GM19351 (cell line): ENCODE results near the gene EXD3.
"Not testable (repeated sequence)": the region's sequence is repeated elsewhere in the genome, so short reads cannot be mapped to it uniquely, and the experiment has no call there.

ENCODE experiments used
- ATAC-seq: cut with Tn5 transposase; IDR thresholded peaks from one replicate; pipeline ENCODE4 v1.9.1; 2021; ENCODE audit warnings: mild to moderate bottlenecking, moderate library complexity; ENCODE audit not compliant: unreplicated experiment

Gene EXD3

GRCh38 chr9:137349471-137350033 is 73.4 kb downstream of the EXD3 start:
- no peak for ATAC-seq

DNA sequence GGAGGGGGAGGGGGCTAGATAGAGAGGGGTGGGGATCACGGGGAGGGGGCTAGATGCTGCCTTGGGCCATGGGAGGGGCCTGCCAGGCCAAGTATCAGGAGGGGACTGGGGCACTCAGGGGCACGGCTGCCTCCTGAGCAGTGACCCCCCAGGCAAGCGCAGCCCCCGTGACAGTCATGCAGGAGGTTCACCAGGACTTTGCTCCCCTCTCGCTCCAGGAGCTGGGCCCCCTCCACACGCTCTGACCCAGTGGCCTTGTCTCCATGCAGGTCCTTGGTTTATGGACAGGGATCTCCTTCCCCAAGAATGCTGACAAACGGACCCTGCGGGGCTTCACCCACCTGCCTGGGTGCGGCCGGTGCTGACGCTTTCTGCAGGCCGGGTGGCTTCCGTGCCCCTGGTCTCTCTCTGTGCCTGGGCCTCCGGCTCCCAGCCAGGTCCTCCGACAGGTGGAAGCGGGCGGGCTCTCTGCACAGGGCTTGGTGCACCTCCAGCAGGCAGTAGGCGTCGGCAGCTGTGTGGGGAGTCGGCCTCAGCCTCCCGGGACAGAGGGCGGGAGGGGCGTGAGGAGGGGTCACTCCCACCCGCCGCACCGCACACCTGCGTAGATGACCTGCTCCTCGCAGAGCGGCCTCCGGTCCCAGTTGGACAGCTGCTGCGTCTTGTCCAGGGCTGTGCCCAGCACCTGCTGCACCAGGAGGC is 74.0 kb downstream of the EXD3 start:
- no peak for ATAC-seq

DNA sequence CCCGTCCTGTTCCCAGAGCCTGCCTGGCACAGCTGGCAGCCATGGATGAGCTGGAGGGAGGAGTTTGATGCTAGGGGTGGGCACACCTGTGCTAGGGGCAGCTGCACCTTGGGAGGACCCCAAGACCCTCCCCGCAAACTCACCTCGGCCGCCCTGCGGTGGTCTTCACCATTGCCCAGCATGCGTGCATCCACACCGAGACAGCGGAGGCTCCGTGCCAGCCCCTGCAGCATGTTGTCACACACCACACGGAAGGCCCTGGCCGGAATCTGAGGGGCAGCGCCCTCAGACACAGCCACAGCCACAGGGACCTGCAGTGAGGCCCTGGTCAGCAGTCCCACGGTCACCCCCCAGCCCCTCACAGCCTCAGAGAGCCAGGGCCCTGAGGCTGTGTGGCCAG is 75.0 kb downstream of the EXD3 start:
- no peak for ATAC-seq

DNA sequence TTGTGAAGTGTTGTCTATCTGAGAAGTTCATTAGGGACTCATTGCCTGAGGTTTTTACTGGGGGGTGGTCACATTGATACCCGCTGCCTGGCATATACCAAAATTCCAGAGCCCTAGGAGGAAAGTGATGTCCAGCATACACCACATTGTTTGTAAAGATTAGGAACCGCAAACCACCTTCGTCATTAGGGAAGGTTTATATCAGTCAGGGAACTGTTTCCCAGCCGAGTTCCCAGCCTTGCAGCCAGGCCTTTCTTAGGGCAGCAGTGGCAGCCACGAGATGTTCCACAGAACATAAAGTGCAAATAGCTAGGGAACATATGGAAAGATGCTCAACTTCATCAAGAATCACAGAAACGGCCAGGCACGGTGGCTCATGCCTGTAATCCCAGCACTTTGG is 80.5 kb downstream of the EXD3 start:
- ATAC-seq: no peak

GRCh38 chr9:137341227-137341626 is 81.7 kb downstream of the EXD3 start:
- ATAC-seq: no peak

DNA sequence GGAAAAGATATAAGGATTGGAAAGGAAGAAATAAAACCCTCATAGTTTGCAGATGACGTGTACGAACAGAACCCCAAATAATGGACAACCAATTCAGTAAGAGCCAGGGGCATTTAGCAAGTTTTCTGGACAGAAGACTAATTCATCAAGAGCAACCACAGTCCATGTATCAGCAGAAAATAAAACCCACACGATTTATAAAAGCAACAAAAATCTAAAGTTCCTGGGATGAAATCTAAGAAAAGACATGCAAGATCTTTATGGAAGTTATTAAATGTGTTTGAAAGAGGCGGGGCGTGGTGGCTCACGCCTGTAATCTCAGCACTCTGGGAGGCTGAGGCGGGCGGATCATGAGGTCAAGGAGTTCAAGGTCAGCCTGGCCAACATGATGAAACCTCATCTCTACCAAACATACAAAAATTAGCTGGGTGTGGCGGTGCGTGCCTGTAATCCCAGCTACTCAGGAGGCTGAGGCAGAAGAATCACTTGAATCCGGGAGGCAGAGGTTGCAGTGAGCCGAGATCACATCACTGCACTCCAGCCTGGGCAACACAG is 83.0 kb downstream of the EXD3 start:
- not testable (repeated sequence) for ATAC-seq

DNA sequence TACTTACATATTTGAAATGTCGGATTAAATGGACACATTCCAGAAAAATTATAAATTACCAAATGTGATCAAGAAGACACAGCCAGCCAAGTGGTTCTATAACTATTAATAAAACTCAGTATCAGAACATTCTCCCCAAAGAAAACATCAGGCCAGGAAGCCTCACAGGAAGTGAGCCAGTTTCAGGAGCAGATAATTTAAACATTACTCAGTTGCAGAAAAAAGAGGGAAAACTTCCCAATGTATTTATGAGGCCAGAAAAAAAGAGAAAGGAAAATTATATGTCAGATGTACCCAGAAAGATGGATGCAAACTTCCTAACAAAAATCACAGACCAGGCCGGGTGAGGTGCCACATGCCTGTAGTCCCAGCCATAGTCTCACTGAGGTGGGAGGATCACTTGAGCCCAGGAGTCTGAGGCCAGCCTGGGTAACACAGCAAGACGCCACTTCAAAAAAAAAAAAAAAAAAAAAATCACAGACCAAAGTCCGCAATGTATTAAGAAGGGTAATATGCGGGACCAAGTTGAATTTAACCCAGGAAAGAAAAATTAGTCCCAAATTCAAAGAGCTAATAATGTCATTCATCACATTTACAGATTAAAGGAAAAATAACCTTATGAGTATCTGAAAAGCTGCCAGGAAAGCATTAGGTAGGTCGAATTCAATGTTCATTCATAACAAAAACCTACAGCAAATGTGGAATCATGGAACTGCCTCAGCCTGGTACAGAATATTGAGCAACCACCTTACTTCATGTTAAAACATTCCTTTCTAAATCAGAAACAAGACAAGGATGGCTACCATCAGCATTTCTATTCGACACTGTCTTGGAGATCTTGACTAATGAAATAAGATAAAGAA is 83.7 kb downstream of the EXD3 start:
- no peak for ATAC-seq

DNA sequence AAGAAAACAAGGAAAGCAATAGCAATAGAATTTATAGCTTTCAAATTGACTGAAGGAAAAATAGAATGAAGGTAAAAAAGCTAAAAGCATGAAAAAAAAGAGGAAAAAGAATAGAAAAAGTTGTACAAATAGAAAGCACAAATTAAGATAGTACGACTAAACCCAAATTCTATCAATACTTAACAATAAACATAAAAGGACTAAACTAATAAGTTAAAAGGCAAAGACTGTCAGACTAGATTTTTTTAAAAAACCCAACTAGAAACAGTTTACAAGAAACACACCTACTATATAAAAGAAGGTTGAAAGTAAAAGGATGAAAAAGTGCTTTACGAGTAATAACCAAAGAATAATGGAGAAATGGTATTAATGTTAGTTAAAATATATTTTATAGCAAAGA is 86.2 kb downstream of the EXD3 start:
- no peak for ATAC-seq

GRCh38 chr9:137333016-137333671 is 89.8 kb downstream of the EXD3 start:
- ATAC-seq: no peak

DNA sequence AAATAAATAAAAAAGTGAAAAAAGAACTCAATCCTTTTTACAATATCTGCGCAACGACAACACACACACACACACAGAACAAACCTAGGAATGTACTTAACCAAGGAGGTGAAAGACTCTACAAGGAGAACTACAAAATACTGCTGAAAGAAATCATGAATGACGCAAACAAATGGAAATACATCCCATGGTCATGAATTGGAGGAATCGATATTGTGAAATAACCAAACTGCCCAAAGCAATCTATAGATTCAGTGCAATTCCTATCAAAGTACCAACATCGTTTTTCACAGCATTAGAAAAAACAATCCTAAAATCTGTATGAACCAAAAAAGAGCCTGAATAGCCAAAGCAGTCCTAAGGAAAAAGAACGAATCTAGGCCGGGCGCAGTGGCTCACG is 91.0 kb downstream of the EXD3 start:
- ATAC-seq: no peak

GRCh38 chr9:137330689-137331088 is 92.3 kb downstream of the EXD3 start:
- no peak for ATAC-seq

- ATAC-seq: not testable (repeated sequence)
Measured at GRCh38 chr9:137329590-137329989, 93.4 kb downstream of the EXD3 start.

DNA sequence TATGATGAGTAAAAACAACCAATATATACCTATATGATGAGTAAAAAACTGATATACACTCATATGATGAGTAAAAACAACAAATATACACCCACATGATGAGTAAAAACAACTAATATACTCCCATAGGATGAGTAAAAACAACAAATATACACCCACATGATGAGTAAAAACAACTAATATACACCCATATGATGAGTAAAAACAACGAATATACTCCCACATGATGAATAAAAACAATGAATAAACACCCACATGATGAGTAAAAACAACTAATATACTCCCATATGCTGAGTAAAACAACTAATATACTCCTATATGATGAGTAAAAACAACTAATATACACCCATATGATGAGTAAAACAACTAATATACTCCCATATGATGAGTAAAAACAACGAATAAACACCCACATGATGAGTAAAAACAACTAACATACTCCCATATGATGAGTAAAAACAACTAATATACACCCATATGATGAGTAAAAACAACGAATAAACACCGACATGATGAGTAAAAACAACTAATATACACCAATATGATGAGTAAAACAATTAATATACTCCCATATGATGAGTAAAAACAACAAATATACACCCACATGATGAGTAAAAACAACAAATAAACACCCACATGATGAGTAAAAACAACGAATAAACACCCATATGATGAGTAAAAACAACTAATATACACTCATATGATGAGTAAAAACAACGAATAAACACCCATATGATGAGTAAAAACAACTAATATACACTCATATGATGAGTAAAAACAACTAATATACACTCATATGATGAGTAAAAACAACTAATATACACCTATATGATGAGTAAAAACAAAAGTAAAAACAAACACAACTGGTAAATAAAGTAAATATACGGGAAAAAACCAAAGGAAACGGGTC is 95.1 kb downstream of the EXD3 start:
- not testable (repeated sequence) for ATAC-seq

- ATAC-seq: no peak
Measured at GRCh38 chr9:137326445-137327065, 96.4 kb downstream of the EXD3 start.

DNA sequence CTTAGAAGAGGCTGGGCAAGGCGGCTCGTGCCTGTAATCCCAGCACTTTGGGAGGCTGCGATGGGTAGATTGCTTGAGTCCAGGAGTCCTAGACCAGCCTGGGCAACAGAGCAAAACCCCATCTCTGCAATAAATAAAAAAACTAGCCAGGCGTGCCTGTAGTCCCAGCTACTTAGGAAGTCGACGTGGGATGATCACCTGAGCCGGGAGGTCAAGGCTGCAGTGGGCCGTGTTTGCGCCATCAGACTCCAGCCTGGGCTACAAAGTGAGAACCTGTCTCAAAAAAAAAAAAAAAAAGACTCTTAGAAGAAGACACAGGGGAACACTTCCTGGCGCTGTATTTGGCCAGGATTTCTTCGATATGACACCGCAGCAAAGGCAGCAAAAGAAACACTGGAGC is 97.2 kb downstream of the EXD3 start:
- no peak for ATAC-seq

GRCh38 chr9:137325124-137325523 is 97.8 kb downstream of the EXD3 start:
- ATAC-seq: no peak

DNA sequence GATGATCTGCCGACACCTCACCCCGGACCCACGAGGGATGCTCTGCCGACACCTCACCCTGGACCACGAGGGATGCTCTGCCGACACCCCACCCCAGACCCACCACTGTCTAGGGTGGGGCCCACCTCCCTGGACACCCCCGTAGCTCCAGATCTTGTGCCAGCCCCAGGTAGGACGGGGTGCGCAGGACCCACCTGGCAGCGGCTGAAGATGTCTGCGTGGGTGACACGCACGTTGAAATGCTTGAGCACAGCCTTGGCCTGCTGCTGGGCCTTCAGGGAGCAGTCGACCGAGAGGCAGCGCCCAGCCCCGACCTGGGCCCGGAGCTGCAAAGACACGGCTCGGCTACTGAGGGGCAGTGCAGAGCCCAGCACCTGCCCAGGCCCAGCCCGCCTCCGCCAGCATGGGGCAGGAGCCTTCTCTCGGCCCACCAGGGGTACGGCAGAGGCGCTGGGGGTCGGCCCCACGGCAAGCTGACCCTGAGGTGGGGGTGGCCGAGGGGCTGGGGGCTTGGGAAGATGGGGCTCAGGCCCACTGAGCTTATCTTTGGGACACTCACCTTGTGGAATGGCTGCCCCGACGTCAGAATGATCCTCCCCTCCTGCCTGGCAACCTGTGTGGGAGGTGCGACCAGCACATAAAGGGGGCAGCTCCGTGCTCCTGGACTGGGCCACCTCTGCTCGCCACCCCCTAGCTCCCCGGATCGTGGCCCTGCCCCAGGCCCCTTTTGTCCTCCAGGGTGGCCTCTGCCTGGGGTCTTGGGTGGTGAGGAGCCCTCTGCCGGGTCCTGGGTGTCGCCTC is 99.2 kb downstream of the EXD3 start:
- ATAC-seq: no peak

- no peak for ATAC-seq
Measured at GRCh38 chr9:137321726-137322361, 101.1 kb downstream of the EXD3 start.
